Gastrocnemius medialis (tissue), 4 donors: Measurements from ENCODE around the gene RDH13. TPM values are rescaled to one million over a fixed set of nuclear protein-coding genes. Genes with fewer than 3 reads are reported as not detected.
"Not testable (repeated sequence)": the region's sequence is repeated elsewhere in the genome, so short reads cannot be mapped to it uniquely, and the experiment has no call there.

ENCODE experiments used
- ATAC-seq, 2 donors: fragments of 150-250 bp; one replicate each; pipeline ENCODE4 v1.9.1; 2016
- DNase-seq, 2 donors: peaks; one replicate each; pipeline ENCODE4 v3.0.0-alpha.2; 2019
- H3K27ac ChIP-seq, 4 donors: fragments of 200-600 bp; sonication (generic); 1 replicate in 1 of 4; 2 replicates in 3 of 4; pipeline ENCODE4 v1.5.1; 2016 to 2018; ENCODE audit warnings: mild to moderate bottlenecking in 2 of 4, moderate library complexity in 1 of 4
- H3K27me3 ChIP-seq, 3 donors: fragments of 200-600 bp; sonication (generic) in 2 of 3; 1 replicate in 1 of 3; 2 replicates in 2 of 3; pipeline versions ENCODE4 v1.5.1 to v1.6.0; 2016 to 2019; ENCODE audit warnings: mild to moderate bottlenecking in 1 of 3, moderate library complexity in 1 of 3
- H3K36me3 ChIP-seq, 2 donors: fragments of 200-600 bp; sonication (generic) in 1 of 2; one replicate each; pipeline ENCODE4 v1.5.1; 2017 to 2018
- H3K4me1 ChIP-seq, 2 donors: fragments of 200-600 bp; sonication (generic) in 1 of 2; one replicate each; pipeline ENCODE4 v1.5.1; 2016 to 2017; ENCODE audit warnings: mild to moderate bottlenecking in 2 of 2
- H3K4me3 ChIP-seq, 4 donors: fragments of 200-600 bp; sonication (generic) in 3 of 4; 1 replicate in 1 of 4; 2 replicates in 3 of 4; pipeline ENCODE4 v1.5.1; 2016 to 2019; ENCODE audit warnings: mild to moderate bottlenecking in 2 of 4
- H3K9me3 ChIP-seq, 3 donors: fragments of 200-600 bp; sonication (generic) in 2 of 3; 1 replicate in 1 of 3; 2 replicates in 2 of 3; pipeline ENCODE4 v1.5.1; 2016 to 2019
- POLR2A ChIP-seq, 2 donors: fragments of 450-650 bp; IDR thresholded peaks; one replicate each; pipeline ENCODE4 v1.6.1; 2017; ENCODE audit warnings: antibody characterized with exemption in 2 of 2, mild to moderate bottlenecking in 2 of 2, moderate library complexity in 2 of 2
- in situ Hi-C, 4 donors: fragments of 200-750 bp; cut with MboI; loops; one replicate each; pipeline versions ENCODE4 v1.15.0 to v1.8.0; 2017; ENCODE audit warnings: low sequenced_read_pairs in 4 of 4
- intact Hi-C: fragments of 100-400 bp; cut with DNase I; formaldehyde crosslinking; loops from one replicate; pipeline ENCODE4 v1.15.1; 2023; ENCODE audit warnings: low total_unique reads
- total RNA-seq, 4 donors: library from RNA; depleted of rRNA; stranded (reverse); fragments of >200 nt; gene quantifications; one replicate each; pipeline versions ENCODE4 v1.1.0 to v1.2.3, GENCODE V29; 2016
- TF ChIP-seq, protein P1 (sequence below), 5 experiments: fragments of 450-650 bp in 3 of 5; fragments of 200-600 bp in 2 of 5; sonication (generic) in 2 of 5; IDR thresholded peaks in 4 of 5; conservative IDR thresholded peaks in 1 of 5; 1 replicate in 4 of 5; 2 replicates in 1 of 5; pipeline ENCODE4 v1.5.1; 2016 to 2019; ENCODE audit warnings: antibody characterized with exemption in 5 of 5, mild to moderate bottlenecking in 3 of 5, moderate library complexity in 3 of 5

Gene RDH13
- total RNA-seq, 4 donors from 2014 or later: 5.2 to 10.5 (median 7.6) TPM

DNA sequence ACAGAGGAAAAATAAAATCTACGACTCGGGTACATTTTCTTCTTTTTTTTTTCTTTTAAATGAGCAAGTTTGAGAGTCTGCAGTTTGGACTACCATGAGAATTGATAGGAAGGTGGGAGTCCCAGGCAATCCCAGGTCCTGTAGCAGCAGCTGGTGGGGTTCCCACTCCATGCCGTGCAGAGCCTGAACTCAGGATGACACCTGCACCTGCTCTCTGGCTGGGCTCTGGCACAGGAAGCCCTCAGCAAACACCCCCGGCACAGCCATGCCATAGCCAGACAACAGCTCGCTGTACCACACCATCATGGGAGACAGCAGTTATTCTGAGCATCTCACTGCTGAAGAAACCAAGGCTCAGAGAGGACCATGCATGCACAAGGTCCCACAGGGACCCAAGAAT lies 18.7 kb downstream of the RDH13 start:
- TF ChIP-seq POLR2A (IDR thresholded peaks at IDR 0.05): no peak
- TF ChIP-seq, protein P1, sequence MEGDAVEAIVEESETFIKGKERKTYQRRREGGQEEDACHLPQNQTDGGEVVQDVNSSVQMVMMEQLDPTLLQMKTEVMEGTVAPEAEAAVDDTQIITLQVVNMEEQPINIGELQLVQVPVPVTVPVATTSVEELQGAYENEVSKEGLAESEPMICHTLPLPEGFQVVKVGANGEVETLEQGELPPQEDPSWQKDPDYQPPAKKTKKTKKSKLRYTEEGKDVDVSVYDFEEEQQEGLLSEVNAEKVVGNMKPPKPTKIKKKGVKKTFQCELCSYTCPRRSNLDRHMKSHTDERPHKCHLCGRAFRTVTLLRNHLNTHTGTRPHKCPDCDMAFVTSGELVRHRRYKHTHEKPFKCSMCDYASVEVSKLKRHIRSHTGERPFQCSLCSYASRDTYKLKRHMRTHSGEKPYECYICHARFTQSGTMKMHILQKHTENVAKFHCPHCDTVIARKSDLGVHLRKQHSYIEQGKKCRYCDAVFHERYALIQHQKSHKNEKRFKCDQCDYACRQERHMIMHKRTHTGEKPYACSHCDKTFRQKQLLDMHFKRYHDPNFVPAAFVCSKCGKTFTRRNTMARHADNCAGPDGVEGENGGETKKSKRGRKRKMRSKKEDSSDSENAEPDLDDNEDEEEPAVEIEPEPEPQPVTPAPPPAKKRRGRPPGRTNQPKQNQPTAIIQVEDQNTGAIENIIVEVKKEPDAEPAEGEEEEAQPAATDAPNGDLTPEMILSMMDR (IDR thresholded peaks at IDR 0.05 in 4 of 5, conservative IDR thresholded peaks at IDR 0.05 in 1 of 5): no peak
- H3K4me3 ChIP-seq: no peak overlapping the region
- no peaks in the 10 kb centered on the region for H3K4me1 ChIP-seq
- H3K36me3 ChIP-seq: peaks cover 0 to 65% of the 10 kb centered on the region in 2 donors
- ATAC-seq: no peak
- H3K27ac ChIP-seq: no peak overlapping the region
- H3K9me3 ChIP-seq: no peaks in the 10 kb centered on the region
- no peak for DNase-seq
- no peaks in the 10 kb centered on the region for H3K27me3 ChIP-seq
- in situ Hi-C loops (no loop called here), intact Hi-C loops (no loop called here)

DNA sequence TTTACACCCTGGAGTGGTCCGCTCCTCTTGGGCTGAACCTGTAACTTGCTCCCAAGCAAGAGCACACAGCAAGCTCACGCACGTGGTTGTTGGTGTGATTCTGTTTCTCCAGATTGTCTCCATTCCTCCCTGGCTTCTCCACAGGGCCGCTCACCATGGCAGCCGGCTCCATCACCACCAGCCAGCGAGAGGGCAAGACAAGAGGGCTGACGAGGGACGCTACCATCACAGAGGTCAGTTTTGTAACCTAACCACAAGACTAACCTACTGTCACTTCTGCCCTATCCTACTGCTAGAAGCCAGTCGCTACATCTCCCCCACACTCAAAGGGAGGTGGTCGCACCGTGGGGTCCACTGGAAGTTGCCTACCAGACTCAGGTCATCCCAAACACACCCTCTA lies 20.3 kb downstream of the RDH13 start:
- no peak for ATAC-seq
- DNase-seq: no peak
- in situ Hi-C loops (no loop called here), intact Hi-C loops (no loop called here)
- Histone ChIP-seq H3K36me3 (peaks cover 0 to 50% of the 10 kb centered on the region in 2 donors), H3K27ac (no peak overlapping the region), H3K4me1 (no peaks in the 10 kb centered on the region), H3K9me3 (no peaks in the 10 kb centered on the region), H3K27me3 (no peaks in the 10 kb centered on the region), H3K4me3 (no peak overlapping the region)
- TF ChIP-seq POLR2A (IDR thresholded peaks at IDR 0.05): no peak
- TF ChIP-seq, protein P1 (IDR thresholded peaks at IDR 0.05 in 4 of 5, conservative IDR thresholded peaks at IDR 0.05 in 1 of 5): no peak

DNA sequence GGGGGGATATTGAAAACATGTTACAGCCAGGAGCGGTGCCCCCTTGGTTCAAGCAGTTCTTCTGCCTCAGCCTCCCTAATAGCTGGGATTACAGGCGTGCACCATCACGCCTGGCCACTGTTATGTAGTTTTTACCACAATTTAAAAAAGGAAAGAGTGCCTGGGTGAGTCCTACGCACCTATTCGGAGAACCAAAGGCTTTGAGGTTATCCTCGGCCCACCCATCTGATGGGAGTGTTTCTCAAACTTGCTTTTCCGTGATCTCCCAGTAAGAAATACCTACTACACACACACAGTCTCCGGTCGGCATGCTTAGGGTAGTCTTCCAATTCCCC lies 20.6 kb downstream of the RDH13 start:
- no peak overlapping the region for H3K4me3 ChIP-seq
- no peak for DNase-seq
- in situ Hi-C loops (no loop called here), intact Hi-C loops (no loop called here)
- H3K27me3 ChIP-seq: no peaks in the 10 kb centered on the region
- no peaks in the 10 kb centered on the region for H3K4me1 ChIP-seq
- ATAC-seq: no peak
- no peaks in the 10 kb centered on the region for H3K9me3 ChIP-seq
- peaks cover 0 to 47% of the 10 kb centered on the region in 2 donors for H3K36me3 ChIP-seq
- TF ChIP-seq, protein P1 (IDR thresholded peaks at IDR 0.05 in 4 of 5, conservative IDR thresholded peaks at IDR 0.05 in 1 of 5): no peak
- TF ChIP-seq POLR2A (IDR thresholded peaks at IDR 0.05): no peak
- no peak overlapping the region for H3K27ac ChIP-seq

DNA sequence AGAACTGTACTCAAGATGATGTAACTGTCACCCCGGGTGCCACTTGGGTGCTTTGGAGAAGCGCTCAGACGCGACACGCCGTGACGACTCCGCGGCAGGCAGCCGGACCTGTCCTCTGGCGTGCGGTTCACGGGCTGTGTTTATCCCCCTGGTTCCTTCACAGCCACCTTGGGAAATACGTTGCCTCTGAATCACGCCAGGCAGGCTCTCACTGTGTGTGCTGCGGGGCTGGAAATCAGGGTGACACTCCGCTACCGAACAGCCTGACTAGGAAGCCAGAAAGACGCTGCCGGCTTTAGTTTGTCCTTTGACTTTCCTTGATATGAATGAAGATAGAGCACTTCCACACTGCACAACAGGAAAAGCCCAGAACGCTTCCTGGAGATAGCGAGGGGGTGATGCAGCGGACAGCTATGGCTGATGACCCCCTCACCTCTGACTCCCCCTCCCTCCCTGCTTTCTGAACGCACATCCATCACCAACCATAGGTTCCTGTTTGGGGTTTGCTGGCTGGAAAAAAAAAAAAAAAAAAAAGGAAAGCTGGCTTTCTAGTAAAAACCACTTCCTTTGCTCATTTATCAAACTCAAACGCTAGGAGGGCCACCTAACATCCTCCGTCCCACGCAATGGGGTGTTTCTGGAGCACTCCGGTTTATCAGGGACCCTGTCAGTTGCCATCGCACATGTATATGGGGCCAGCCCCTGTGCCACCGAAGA lies 21.2 kb downstream of the RDH13 start:
- no peaks in the 10 kb centered on the region for H3K4me1 ChIP-seq
- no peak overlapping the region for H3K4me3 ChIP-seq
- no peak overlapping the region for H3K27ac ChIP-seq
- intact Hi-C loops: no loop called here
- TF ChIP-seq, protein P1 (IDR thresholded peaks at IDR 0.05 in 4 of 5, conservative IDR thresholded peaks at IDR 0.05 in 1 of 5): no peak
- no peak for TF ChIP-seq POLR2A (IDR thresholded peaks at IDR 0.05)
- H3K36me3 ChIP-seq: peaks cover 0 to 41% of the 10 kb centered on the region in 2 donors
- ATAC-seq (no peak), DNase-seq (no peak)
- no peaks in the 10 kb centered on the region for H3K9me3 ChIP-seq
- in situ Hi-C loops: no loop called here
- H3K27me3 ChIP-seq: no peaks in the 10 kb centered on the region

DNA sequence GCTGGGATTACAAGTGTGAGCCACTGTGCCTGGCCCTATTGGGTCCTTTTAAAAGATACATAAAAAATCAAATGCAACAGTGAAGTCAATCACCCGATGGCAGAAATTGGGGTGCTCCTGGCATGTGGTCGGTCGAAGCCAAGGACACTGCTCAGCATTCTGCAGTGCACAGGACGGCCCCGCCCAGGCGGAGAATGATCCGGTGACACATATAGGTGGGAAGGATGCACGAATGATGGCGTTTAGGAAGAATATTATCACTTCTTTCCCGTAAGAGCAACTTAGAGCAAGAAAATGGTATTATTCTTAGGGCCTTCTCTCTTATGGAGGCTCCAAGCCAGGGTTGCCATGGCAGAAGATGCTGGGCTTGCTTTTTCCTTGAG lies 21.7 kb downstream of the RDH13 start:
- Histone ChIP-seq H3K9me3 (no peaks in the 10 kb centered on the region), H3K27ac (no peak overlapping the region), H3K4me1 (no peaks in the 10 kb centered on the region), H3K27me3 (no peaks in the 10 kb centered on the region), H3K4me3 (no peak overlapping the region), H3K36me3 (peaks cover 0 to 36% of the 10 kb centered on the region in 2 donors)
- in situ Hi-C loops: no loop called here
- DNase-seq (no peak), ATAC-seq (no peak)
- TF ChIP-seq, protein P1 (IDR thresholded peaks at IDR 0.05 in 4 of 5, conservative IDR thresholded peaks at IDR 0.05 in 1 of 5): no peak
- TF ChIP-seq POLR2A (IDR thresholded peaks at IDR 0.05): no peak
- intact Hi-C loops: no loop called here

DNA sequence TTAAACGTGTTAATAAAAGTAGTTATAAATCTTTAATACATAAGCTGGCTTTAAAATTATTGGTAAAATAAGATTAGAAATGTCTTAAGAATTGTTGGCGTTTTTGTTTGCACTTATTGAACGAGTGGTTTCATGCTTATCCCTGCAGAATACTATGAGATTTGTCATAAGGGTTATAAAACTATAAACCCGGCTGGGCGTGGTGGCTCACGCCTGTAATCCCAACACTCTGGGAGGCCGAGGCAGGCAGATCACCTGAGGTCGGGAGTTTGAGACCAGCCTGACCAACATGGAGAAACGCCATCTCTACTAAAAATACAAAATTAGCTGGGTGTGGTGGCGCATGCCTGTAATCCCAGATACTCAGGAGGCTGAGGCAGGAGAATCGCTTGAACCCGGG lies 22.3 kb downstream of the RDH13 start:
- H3K27me3 ChIP-seq, DNase-seq, H3K27ac ChIP-seq, H3K4me3 ChIP-seq, in situ Hi-C loops, H3K9me3 ChIP-seq, H3K4me1 ChIP-seq, ATAC-seq, intact Hi-C loops: not testable (repeated sequence)
- H3K36me3 ChIP-seq: peaks cover 0 to 33% of the 10 kb centered on the region in 2 donors

DNA sequence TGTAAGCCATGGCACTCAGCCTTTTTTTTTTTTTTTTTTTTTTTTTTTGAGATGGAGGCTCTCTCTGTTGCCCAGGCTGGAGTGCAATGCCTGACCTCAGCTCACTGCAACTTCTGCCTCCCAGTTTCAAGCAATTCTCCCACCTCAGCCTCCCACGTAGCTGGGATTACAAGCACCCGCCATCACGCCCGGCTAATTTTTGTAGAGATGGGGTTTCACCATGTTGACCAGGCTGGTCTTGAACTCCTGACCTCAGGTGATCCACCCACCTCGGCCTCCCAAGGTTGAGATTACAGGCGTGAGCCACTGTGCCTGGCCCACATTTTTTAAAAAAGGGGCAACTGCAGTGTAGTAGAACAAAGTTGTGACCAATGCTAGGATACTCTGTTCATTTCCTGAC lies 25.3 kb downstream of the RDH13 start:
- intact Hi-C loops, H3K9me3 ChIP-seq, in situ Hi-C loops, H3K4me3 ChIP-seq, ATAC-seq, H3K27me3 ChIP-seq, H3K4me1 ChIP-seq, DNase-seq, H3K27ac ChIP-seq: not testable (repeated sequence)
- H3K36me3 ChIP-seq: peaks cover 0 to 12% of the 10 kb centered on the region in 2 donors
